Bronchial epithelial cell (primary cell): Measurements from ENCODE around the gene BMERB1. TPM values are rescaled to one million over a fixed set of nuclear protein-coding genes. Genes with fewer than 3 reads are reported as not detected.

Experiments
- DNase-seq: peaks from one replicate; pipeline ENCODE4 v3.0.0-alpha.2; 2010; ENCODE audit warnings: low read depth
- FAIRE-seq: peaks from 2 replicates; lab custom pipeline; 2011; peaks lifted over from hg19 to GRCh38; lab: Jason Lieb, UNC
- H3K27me3 ChIP-seq: 2 replicates; pipeline ENCODE4 v1.5.1; 2011; ENCODE audit warnings: low read length; ENCODE audit not compliant: control insufficient read depth, insufficient read depth
- H3K36me3 ChIP-seq: 2 replicates; pipeline ENCODE4 v1.5.1; 2011; ENCODE audit warnings: low read length; ENCODE audit not compliant: control insufficient read depth, insufficient read depth
- H3K4me3 ChIP-seq: 2 replicates; pipeline ENCODE4 v1.5.1; 2011; ENCODE audit warnings: mild to moderate bottlenecking, low read depth, low read length, control low read depth
- total RNA-seq: library from RNA; depleted of rRNA; stranded (reverse); fragments of >200 nt; gene quantifications from 2 replicates; pipeline ENCODE4 v1.2.1, GENCODE V29; 2014
- TF ChIP-seq, protein P1 (sequence below): IDR thresholded peaks from 2 replicates; pipeline ENCODE4 v1.5.1; 2011; ENCODE audit warnings: mild to moderate bottlenecking, moderate library complexity, low read length, control low read depth, inconsistent platforms; ENCODE audit not compliant: insufficient read depth, severe bottlenecking

BMERB1 gene
- total RNA-seq, 1 donor from 2014 or later: 8.4 TPM

DNA sequence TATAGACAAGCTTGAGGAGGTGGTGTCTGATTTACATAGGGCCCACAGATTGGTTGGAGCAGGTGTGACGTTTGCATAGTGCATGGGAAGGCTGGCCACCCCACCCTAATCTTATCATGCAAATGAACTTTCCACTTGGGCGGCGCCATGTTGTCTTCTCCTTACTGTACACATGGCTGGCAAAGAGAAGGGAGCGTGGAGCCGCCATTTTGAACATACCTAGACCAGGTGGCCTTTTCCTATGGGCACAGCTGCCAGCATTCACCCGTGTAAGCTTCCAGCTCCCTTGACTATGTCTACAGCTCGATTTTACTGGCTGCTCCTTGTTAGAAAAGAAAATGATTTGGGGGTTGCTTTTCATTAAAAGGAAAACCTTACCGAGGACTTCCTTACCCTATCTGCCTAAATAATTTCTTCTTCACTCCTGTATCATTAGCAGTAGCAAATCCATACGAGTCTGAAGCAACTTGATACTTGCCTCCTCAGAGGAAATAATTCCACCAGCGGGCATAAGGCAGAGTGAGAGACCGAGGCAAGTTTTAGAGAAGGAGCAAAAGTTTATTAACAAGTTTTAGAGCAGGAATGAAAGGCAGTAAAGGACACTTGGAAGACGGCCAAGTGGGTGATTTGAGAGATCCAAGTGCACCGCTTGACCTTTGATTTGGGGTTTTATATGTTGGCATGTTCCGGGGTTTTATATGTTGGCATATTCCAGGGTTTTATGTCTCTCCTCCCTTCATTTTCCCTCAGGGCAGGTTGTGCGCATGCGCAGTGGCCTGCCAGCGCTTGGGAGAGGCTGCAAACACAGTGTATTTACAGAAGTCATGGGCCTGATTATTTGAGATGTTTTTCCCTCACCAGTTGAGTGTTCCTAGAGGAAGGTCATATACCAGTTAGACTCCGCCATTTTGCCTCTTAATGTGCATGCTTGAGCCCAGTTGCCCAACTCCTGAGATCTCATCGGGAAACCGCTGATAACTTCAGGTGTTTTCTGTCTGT lies 142.9 kb downstream of the BMERB1 start:
- DNase-seq: no peak
- TF ChIP-seq, protein P1, sequence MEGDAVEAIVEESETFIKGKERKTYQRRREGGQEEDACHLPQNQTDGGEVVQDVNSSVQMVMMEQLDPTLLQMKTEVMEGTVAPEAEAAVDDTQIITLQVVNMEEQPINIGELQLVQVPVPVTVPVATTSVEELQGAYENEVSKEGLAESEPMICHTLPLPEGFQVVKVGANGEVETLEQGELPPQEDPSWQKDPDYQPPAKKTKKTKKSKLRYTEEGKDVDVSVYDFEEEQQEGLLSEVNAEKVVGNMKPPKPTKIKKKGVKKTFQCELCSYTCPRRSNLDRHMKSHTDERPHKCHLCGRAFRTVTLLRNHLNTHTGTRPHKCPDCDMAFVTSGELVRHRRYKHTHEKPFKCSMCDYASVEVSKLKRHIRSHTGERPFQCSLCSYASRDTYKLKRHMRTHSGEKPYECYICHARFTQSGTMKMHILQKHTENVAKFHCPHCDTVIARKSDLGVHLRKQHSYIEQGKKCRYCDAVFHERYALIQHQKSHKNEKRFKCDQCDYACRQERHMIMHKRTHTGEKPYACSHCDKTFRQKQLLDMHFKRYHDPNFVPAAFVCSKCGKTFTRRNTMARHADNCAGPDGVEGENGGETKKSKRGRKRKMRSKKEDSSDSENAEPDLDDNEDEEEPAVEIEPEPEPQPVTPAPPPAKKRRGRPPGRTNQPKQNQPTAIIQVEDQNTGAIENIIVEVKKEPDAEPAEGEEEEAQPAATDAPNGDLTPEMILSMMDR: no peak
- no peak for FAIRE-seq
- Histone ChIP-seq H3K36me3 (no peaks in the 10 kb centered on the region), H3K4me3 (no peak overlapping the region), H3K27me3 (no peaks in the 10 kb centered on the region)

DNA sequence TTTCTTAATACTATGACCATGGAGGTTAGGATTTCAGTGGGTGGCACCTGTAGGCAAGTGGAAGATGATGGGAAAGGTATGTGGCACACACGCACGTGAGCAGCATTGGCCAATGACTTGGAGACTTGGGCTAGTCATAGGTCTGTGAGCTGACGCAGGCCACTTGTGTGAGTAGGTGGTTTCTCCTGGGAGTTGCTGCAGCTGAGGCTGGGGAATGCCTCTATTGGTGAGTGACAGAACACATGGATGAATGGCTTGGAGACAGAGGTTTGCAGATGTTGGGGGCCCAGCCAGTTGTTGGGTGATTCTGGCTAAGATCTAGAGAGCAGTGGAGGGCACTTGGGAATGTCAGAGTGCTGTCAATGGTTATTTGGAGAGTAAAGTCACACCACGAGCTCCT lies 144.4 kb downstream of the BMERB1 start:
- Histone ChIP-seq H3K4me3 (no peak overlapping the region), H3K36me3 (no peaks in the 10 kb centered on the region), H3K27me3 (no peaks in the 10 kb centered on the region)
- TF ChIP-seq, protein P1: no peak
- FAIRE-seq (no peak), DNase-seq (no peak)

DNA sequence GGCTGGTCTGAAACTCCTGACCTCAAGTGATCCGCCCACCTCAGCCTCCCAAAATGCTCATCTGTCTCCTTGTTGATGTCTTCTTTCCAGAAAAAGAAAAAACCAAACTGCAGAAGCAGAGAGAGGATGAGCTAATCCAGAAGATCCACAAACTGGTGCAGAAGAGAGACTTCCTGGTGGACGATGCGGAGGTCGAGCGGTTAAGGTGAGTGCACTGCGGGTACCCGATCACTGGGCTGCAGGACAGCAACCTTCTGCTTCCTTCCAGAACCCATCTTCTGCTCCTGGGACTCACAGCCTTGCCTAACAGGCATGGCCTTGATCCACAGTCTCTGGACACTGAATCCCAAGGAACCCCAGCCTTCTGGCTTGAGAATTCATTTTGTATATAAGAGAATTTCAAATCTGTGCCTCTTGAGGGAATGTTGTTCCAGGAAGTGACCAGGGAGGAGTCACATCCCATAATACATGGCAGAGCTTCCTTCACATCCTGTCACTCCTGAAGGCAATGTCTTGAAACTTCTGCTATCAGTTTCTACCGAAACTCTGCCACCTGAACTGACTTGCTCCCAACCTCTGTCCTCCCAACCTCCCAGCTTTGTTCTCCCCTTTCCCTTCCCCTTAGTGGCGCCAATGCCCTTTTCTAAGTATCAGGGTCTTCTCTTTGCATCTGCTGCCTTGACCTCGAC lies 146.9 kb downstream of the BMERB1 start:
- no peak for DNase-seq
- FAIRE-seq: no peak
- TF ChIP-seq, protein P1: no peak
- Histone ChIP-seq H3K4me3 (no peak overlapping the region), H3K27me3 (no peaks in the 10 kb centered on the region), H3K36me3 (no peaks in the 10 kb centered on the region)

DNA sequence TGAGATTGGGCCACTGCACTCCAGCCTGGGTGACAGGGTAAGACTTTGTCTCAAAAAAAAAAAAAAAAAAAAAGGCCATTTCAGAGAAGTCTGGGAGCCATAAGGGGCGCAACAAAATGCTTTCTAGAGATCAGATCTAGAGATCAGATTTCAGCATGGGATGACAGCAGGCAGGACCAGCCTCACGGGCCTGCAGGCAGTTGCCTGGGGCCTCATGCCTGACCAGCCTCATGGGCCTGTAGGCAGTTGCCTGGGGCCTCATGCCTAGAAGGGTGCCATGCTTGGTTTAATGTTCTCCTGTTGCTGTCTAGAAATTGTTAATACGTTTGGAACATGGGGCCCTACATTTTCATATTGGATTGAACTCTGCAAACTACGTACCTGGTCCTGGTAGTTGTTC lies 149.1 kb downstream of the BMERB1 start:
- no peak for FAIRE-seq
- no peak overlapping the region for H3K4me3 ChIP-seq
- TF ChIP-seq, protein P1: no peak

DNA sequence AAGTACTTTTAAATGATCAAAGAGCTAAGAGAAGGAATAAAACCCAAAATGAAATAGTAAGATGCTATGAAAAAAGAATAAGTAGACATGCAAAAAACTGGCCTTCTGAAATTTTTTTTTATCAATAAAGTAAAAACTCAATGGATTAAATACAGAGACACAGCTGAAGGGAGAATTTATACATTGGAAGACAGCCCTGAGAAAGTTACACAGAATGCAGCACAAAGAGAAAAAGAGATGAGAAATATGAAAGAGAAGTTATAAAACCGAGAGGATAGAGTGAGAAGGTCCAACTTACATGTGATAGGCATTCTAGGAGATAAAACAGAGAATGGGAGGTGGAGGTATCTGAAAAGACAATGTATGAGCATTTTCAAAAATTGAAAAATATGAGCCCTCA lies 151.6 kb downstream of the BMERB1 start:
- Histone ChIP-seq H3K27me3 (no peaks in the 10 kb centered on the region), H3K4me3 (no peak overlapping the region), H3K36me3 (peaks cover 6% of the 10 kb centered on the region)
- TF ChIP-seq, protein P1: no peak
- DNase-seq (no peak), FAIRE-seq (no peak)

More for the DNA sequence above, 149.1 kb downstream of the BMERB1 start:
- H3K27me3 ChIP-seq: no peaks in the 10 kb centered on the region
- peaks cover 4% of the 10 kb centered on the region for H3K36me3 ChIP-seq
- no peak for DNase-seq
